ENCODE measurements around the gene SCUBE2. TPM values are rescaled to one million over a fixed set of nuclear protein-coding genes. Genes with fewer than 3 reads are reported as not detected.
"Not testable (repeated sequence)": the region's sequence is repeated elsewhere in the genome, so short reads cannot be mapped to it uniquely, and the experiment has no call there.

The SCUBE2 gene
- total RNA-seq, 2 donors from 2014 or later: 69.8 to 149 TPM

DNA sequence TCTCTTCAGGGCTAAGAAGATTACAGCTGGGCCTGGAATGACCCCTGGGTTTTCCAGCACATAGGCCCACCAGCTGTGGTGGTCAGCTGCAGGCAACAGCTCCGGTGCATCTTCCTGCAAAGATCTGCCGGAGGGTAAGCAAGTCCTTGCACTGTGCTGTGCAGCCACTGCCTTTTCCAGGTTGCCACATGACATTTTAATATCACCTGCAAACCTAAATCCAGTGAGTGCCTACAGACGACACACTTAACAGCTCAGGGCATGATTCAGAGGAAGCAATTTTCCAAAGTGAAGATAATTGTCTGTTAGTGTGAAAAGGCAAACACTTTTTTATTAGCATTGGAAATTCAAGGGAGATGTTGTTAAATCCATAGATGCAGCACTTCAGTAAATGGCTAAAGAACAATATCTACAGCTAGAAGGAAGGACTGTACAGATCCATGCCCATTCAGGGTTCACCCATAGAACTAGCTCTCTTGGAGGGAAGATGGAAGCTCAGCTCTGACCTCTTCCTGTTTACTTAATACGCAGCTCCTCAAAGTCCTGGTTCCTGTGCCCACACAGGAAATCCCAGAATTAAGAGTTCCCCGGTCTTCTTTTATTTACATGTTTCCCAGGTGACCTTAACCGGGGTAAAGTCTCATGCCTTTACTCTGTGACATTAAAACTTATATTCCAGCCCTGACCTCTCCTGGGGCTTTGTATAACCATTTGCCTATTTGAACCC lies 74.3 kb downstream of the SCUBE2 start:
- no peak for DNase-seq (ENCODE audit: low spot score)
- 83% methylated on average over 6 of the region's 6 CpGs for WGBS
- H3K27ac ChIP-seq: no peak overlapping the region
- H3K36me3 ChIP-seq: no peaks in the 10 kb centered on the region
- TF ChIP-seq POLR2A (IDR thresholded peaks at IDR 0.05): no peak
- TF ChIP-seq CTCF (IDR thresholded peaks at IDR 0.05): no peak
- no peak for TF ChIP-seq POLR2AphosphoS5 (IDR thresholded peaks at IDR 0.05)
- no peaks in the 10 kb centered on the region for H3K9me3 ChIP-seq
- no peaks in the 10 kb centered on the region for H3K4me1 ChIP-seq (replicated peaks)
- intact Hi-C loops (cut with DNase I): loop anchor here (2.0 kb wide), 1 partner anchor 120 kb away; no protein-coding TSS in a partner anchor
- peaks cover 2% of the 10 kb centered on the region for H3K27me3 ChIP-seq (replicated peaks; ENCODE audit: insufficient read depth)
- no peak overlapping the region for H3K4me3 ChIP-seq

GRCh38 chr11:9015677-9016076 lies 75.7 kb downstream of the SCUBE2 start:
- no peaks in the 10 kb centered on the region for H3K9me3 ChIP-seq
- H3K36me3 ChIP-seq: no peaks in the 10 kb centered on the region
- 11% methylated on average over 4 of the region's 4 CpGs for WGBS
- H3K4me1 ChIP-seq (replicated peaks): no peaks in the 10 kb centered on the region
- H3K27me3 ChIP-seq (replicated peaks; ENCODE audit: insufficient read depth): peaks cover 2% of the 10 kb centered on the region
- H3K4me3 ChIP-seq: no peak overlapping the region
- peak; percentile 75 for DNase-seq (ENCODE audit: low spot score)
- H3K27ac ChIP-seq: no peak overlapping the region
- TF ChIP-seq POLR2AphosphoS5 (IDR thresholded peaks at IDR 0.05) (peak; percentile 64), POLR2A (IDR thresholded peaks at IDR 0.05) (no peak), CTCF (IDR thresholded peaks at IDR 0.05) (peak; percentile 51 to 78 (median 72))
- intact Hi-C loops (cut with DNase I): loop anchor here (2.0 kb wide), 1 partner anchor 121 kb away; no protein-coding TSS in a partner anchor

GRCh38 chr11:9014826-9015225 lies 76.6 kb downstream of the SCUBE2 start:
- no peaks in the 10 kb centered on the region for H3K9me3 ChIP-seq
- TF ChIP-seq CTCF (IDR thresholded peaks at IDR 0.05) (no peak), POLR2A (IDR thresholded peaks at IDR 0.05) (no peak), POLR2AphosphoS5 (IDR thresholded peaks at IDR 0.05) (no peak)
- no peak for DNase-seq (ENCODE audit: low spot score)
- intact Hi-C loops (cut with DNase I): no loop called here
- no peaks in the 10 kb centered on the region for H3K27me3 ChIP-seq (replicated peaks; ENCODE audit: insufficient read depth)
- no peaks in the 10 kb centered on the region for H3K4me1 ChIP-seq (replicated peaks)
- WGBS: 89% methylated on average over 3 of the region's 3 CpGs
- no peak overlapping the region for H3K4me3 ChIP-seq
- no peak overlapping the region for H3K27ac ChIP-seq
- H3K36me3 ChIP-seq: no peaks in the 10 kb centered on the region

DNA sequence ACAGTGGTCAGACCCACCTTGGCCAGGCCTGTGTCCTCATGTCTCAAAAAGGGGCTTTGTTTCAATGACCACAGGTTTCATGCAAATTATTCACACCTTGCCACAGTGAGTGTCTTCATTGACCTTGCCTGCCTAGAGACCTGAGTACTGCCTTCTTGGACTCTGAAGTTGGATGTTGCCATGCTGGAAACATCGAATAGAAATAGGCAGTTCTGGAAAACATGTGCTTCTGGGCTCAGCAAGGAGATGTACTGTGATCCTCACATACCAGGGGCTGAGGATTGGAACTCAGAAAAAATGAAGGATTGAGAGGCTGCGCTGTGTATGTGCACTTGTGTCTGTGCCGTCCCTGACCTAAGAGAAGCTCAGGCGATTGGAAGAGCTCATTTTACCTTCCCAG lies 78.0 kb downstream of the SCUBE2 start:
- H3K27ac ChIP-seq: no peak overlapping the region
- no peaks in the 10 kb centered on the region for H3K36me3 ChIP-seq
- WGBS: 89% methylated on average over 4 of the region's 4 CpGs
- H3K27me3 ChIP-seq (replicated peaks; ENCODE audit: insufficient read depth): no peaks in the 10 kb centered on the region
- no peak for DNase-seq (ENCODE audit: low spot score)
- no peak for TF ChIP-seq POLR2A (IDR thresholded peaks at IDR 0.05)
- no peak for TF ChIP-seq POLR2AphosphoS5 (IDR thresholded peaks at IDR 0.05)
- no peak for TF ChIP-seq CTCF (IDR thresholded peaks at IDR 0.05)
- H3K9me3 ChIP-seq: no peaks in the 10 kb centered on the region
- H3K4me1 ChIP-seq (replicated peaks): no peaks in the 10 kb centered on the region
- no peak overlapping the region for H3K4me3 ChIP-seq
- intact Hi-C loops (cut with DNase I): no loop called here

DNA sequence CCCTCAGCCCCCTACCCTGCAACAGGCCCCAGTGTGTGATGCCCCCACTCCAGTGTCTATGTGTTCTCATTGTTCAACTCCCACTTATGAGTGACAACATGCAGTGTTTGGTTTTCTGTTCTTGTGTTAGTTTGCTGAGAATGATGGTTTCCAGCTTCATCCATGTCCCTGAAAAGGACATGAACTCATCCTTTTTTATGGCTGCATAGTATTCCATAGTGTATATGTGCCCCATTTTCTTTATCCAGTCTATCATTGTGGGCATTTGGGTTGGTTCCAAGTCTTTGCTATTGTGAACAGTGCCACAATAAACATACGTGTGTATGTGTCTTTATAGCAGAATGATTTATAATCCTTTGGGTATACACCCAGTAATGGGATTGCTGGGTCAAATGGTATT lies 81.9 kb downstream of the SCUBE2 start:
- H3K36me3 ChIP-seq; H3K9me3 ChIP-seq; DNase-seq (ENCODE audit: low spot score); intact Hi-C loops (cut with DNase I); H3K4me3 ChIP-seq; H3K27ac ChIP-seq; H3K27me3 ChIP-seq (replicated peaks; ENCODE audit: insufficient read depth); H3K4me1 ChIP-seq (replicated peaks): not testable (repeated sequence)
- WGBS: 47% methylated on average over 1 of the region's 1 CpG
